K562 (cell line): ENCODE measurements around the gene FAM110D. TPM values are rescaled to one million over a fixed set of nuclear protein-coding genes. Genes with fewer than 3 reads are reported as not detected.

ENCODE experiments used
- AFF1 ChIP-seq, 2 experiments: fragments of 450-650 bp; IDR thresholded peaks; 2 replicates each; pipeline ENCODE4 v1.6.1; 2018; ENCODE audit warnings: mild to moderate bottlenecking in 2 of 2, low read depth in 1 of 2; ENCODE audit not compliant: partially characterized antibody in 2 of 2
- FOS ChIP-seq: IDR thresholded peaks from 3 replicates; pipeline ENCODE4 v1.6.1; 2011; ENCODE audit not compliant: insufficient read length; ENCODE audit errors: extremely low read depth
- HIVEP1 ChIP-seq: fragments of 250-450 bp; sonication (Bioruptor Pico); IDR thresholded peaks from 2 replicates; pipeline ENCODE4 v1.4.0; 2020; ENCODE audit warnings: mild to moderate bottlenecking
- JUNB ChIP-seq: fragments of 450-650 bp; formaldehyde crosslinking; conservative IDR thresholded peaks from 2 replicates; pipeline ENCODE4 v1.4.0; 2020; ENCODE audit warnings: mild to moderate bottlenecking
- JUND ChIP-seq, 2 experiments: IDR thresholded peaks; 2 replicates in 1 of 2; 3 replicates in 1 of 2; pipeline ENCODE4 v1.6.1; 2011; ENCODE audit warnings: borderline replicate concordance in 2 of 2, low read depth in 2 of 2, low read length in 2 of 2, improper control_type of control experiment in 1 of 2, missing biosample characterization in 1 of 2, missing genetic modification characterization in 1 of 2, missing genetic modification reagents in 1 of 2
- MCM7 ChIP-seq, 2 experiments: fragments of 450-650 bp; IDR thresholded peaks; 2 replicates each; pipeline ENCODE4 v1.6.1; 2016 to 2018
- MIER1 ChIP-seq: fragments of 450-650 bp; IDR thresholded peaks from 2 replicates; pipeline ENCODE4 v1.6.1; 2016; ENCODE audit warnings: antibody characterized with exemption, mild to moderate bottlenecking, low read depth
- MYC ChIP-seq, 2 experiments: fragments of 250-450 bp in 1 of 2; sonication (Bioruptor Pico) in 1 of 2; IDR thresholded peaks; 2 replicates each; pipeline versions ENCODE4 v1.5.1 to v1.6.1; 2012 to 2021; ENCODE audit warnings: low read depth in 2 of 2, borderline replicate concordance in 1 of 2, improper control_type of control experiment in 1 of 2, low read length in 1 of 2, mild to moderate bottlenecking in 1 of 2, moderate library complexity in 1 of 2
- NFYB ChIP-seq: IDR thresholded peaks from 2 replicates; pipeline ENCODE4 v1.6.1; 2011; ENCODE audit warnings: mild to moderate bottlenecking, moderate library complexity; ENCODE audit not compliant: insufficient read length; ENCODE audit errors: extremely low read depth
- POLR2AphosphoS5 ChIP-seq: IDR thresholded peaks from 2 replicates; pipeline ENCODE4 v1.6.1; 2011; ENCODE audit warnings: mild to moderate bottlenecking, low read depth, low read length, moderate library complexity; ENCODE audit not compliant: control insufficient read depth, insufficient read depth
- PTRF ChIP-seq: fragments of 450-650 bp; IDR thresholded peaks from 2 replicates; pipeline ENCODE4 v1.6.1; 2016; ENCODE audit warnings: mild to moderate bottlenecking, missing genetic modification characterization, missing compliant biosample characterization
- PYGO2 ChIP-seq: fragments of 450-650 bp; IDR thresholded peaks from 2 replicates; pipeline ENCODE4 v1.6.1; 2016; ENCODE audit warnings: mild to moderate bottlenecking, missing genetic modification characterization, moderate library complexity, missing compliant biosample characterization
- RAD51 ChIP-seq: fragments of 450-650 bp; IDR thresholded peaks from 2 replicates; pipeline ENCODE4 v1.7.1; 2016; ENCODE audit warnings: low read depth, mild to moderate bottlenecking, borderline replicate concordance
- SRSF9 ChIP-seq: fragments of 200-400 bp; formaldehyde crosslinking; IDR thresholded peaks from 2 replicates; pipeline ENCODE4 v1.6.1; 2017; ENCODE audit warnings: low read depth, low read length, borderline replicate concordance
- TFE3 ChIP-seq: fragments of 450-650 bp; formaldehyde crosslinking; IDR thresholded peaks from 2 replicates; pipeline ENCODE4 v1.4.0; 2020; ENCODE audit warnings: mild to moderate bottlenecking, mixed read lengths
- ZBTB1 ChIP-seq: sonication (generic); formaldehyde crosslinking; IDR thresholded peaks from 2 replicates; pipeline ENCODE4 v1.8.1; 2023; ENCODE audit warnings: missing genetic modification reagents, low read depth, mild to moderate bottlenecking, borderline replicate concordance
- ZNF408 ChIP-seq: fragments of 250-450 bp; sonication (Bioruptor Pico); IDR thresholded peaks from 2 replicates; pipeline ENCODE4 v1.4.0; 2020; ENCODE audit warnings: low read depth, mild to moderate bottlenecking, moderate library complexity
- ZNF507 ChIP-seq: conservative IDR thresholded peaks from 2 replicates; pipeline ENCODE4 v1.6.1; 2017; ENCODE audit warnings: missing genetic modification characterization, missing compliant biosample characterization
- ZNF644 ChIP-seq: fragments of 200-800 bp; sonication (Bioruptor generic); IDR thresholded peaks from 2 replicates; pipeline ENCODE4 v1.6.1; 2016; ENCODE audit warnings: low read depth, missing genetic modification characterization, missing compliant biosample characterization
- polyA plus RNA-seq, 8 experiments: library from polyadenylated mRNA; depleted of rRNA in 4 of 8; stranded (reverse) in 5 of 8; unstranded in 3 of 8; fragments of >200 nt; fragmentation: Nextera tagmentation in 2 of 8; fragmentation: Illumina TruSeq in 1 of 8; extraction: Ambion mirVana in 2 of 8; extraction: Trizol in 1 of 8; gene quantifications; 2 replicates each; pipeline versions ENCODE4 v1.2.1 to v1.2.3, GENCODE V29; 2011 to 2014; ENCODE audit warnings: inconsistent platforms in 1 of 8, missing spikeins in 1 of 8
- total RNA-seq, 7 experiments: library from RNA; depleted of rRNA in 6 of 7; stranded (reverse); fragments of >200 nt in 6 of 7; fragmentation: Illumina TruSeq in 2 of 7; extraction: Trizol in 2 of 7; gene quantifications; 2 replicates each; pipeline versions ENCODE4 v1.2.1 to v1.2.3, GENCODE V29; 2011 to 2021; ENCODE audit warnings: low replicate concordance in 1 of 7
- TF ChIP-seq, protein P1 (sequence below): fragments of 450-650 bp; IDR thresholded peaks from 2 replicates; pipeline ENCODE4 v1.6.1; 2016; ENCODE audit warnings: antibody characterized with exemption
- TF ChIP-seq, protein P2 (sequence below): sonication (generic); formaldehyde crosslinking; IDR thresholded peaks from 2 replicates; pipeline ENCODE4 v1.8.0; 2022; ENCODE audit warnings: mild to moderate bottlenecking, missing genetic modification reagents

The FAM110D gene
- total and polyA plus RNA-seq, 9 of the 15 experiments (the other 6 are each of a cell fraction or from before 2014, with no cell fraction given), result 0.04 to 1.1 (median 0.33) TPM

GRCh38 chr1:26129778-26130177 lies 29.1 kb upstream of the FAM110D start (continued):
- TF ChIP-seq JUNB (CRISPR knock-in tag) (no peak), PYGO2 (tag) (no peak; the same call in 1 of the 2 replicates), JUND (IDR thresholded peaks at IDR 0.05; ENCODE audit: borderline replicate concordance, low read depth, low read length) (no peak), JUND (tag; IDR thresholded peaks at IDR 0.05; ENCODE audit: borderline replicate concordance, low read depth, low read length) (no peak), HIVEP1 (0 out of 2 replicates have a peak, but pooled peaks have one; percentile 20), AFF1 (IDR thresholded peaks at IDR 0.05; ENCODE audit: low read depth in 1 of 2, partially characterized antibody in 2 of 2) (no peak), PTRF (tag) (peak; percentile 75), SRSF9 (no peak), ZNF507 (no peak), MCM7 (IDR thresholded peaks at IDR 0.05) (no peak), POLR2AphosphoS5 (no peak), TFE3 (CRISPR knock-in tag) (0 out of 2 replicates have a peak, but pooled peaks have one; percentile 9), ZNF644 (tag) (no peak), NFYB (no peak), RAD51 (no peak), ZNF408 (CRISPR knock-in tag) (no peak), MYC (IDR thresholded peaks at IDR 0.05; ENCODE audit: low read depth, low read length) (no peak), MYC (CRISPR knock-in tag; IDR thresholded peaks at IDR 0.05; ENCODE audit: borderline replicate concordance, low read depth) (no peak), MIER1 (no peak), FOS (no peak), ZBTB1 (CRISPR knock-in tag) (no peak)
- TF ChIP-seq, protein P1, sequence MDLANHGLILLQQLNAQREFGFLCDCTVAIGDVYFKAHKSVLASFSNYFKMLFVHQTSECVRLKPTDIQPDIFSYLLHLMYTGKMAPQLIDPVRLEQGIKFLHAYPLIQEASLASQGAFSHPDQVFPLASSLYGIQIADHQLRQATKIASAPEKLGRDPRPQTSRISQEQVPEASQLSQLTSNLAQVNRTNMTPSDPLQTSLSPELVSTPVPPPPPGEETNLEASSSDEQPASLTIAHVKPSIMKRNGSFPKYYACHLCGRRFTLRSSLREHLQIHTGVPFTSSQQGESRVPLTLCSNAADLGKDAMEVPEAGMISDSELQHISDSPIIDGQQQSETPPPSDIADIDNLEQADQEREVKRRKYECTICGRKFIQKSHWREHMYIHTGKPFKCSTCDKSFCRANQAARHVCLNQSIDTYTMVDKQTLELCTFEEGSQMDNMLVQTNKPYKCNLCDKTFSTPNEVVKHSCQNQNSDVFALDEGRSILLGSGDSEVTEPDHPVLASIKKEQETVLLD, result no peak
- TF ChIP-seq, protein P2, sequence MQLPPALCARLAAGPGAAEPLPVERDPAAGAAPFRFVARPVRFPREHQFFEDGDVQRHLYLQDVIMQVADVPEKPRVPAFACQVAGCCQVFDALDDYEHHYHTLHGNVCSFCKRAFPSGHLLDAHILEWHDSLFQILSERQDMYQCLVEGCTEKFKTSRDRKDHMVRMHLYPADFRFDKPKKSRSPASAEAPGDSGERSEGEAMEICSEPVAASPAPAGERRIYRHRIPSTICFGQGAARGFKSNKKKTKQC (CRISPR knock-in tag), result no peak
